ENCODE data around the gene CCDC102A.

GRCh38 chr16:57503366-57503765, 33.0 kb downstream of the CCDC102A start:
- TF ChIP-seq CTCF (IDR thresholded peaks at IDR 0.05) (no peak), POLR2A (IDR thresholded peaks at IDR 0.05) (no peak), POLR2AphosphoS5 (IDR thresholded peaks at IDR 0.05) (no peak)
